Endothelial cell (in vitro differentiated cells): Measurements from ENCODE around the gene DSC1. TPM values are rescaled to one million over a fixed set of nuclear protein-coding genes. Genes with fewer than 3 reads are reported as not detected.

Experiments used
- DNase-seq: peaks from one replicate; pipeline ENCODE4 v3.0.0; 2021; ENCODE audit warnings: low spot score
- H3K27ac Mint-ChIP-seq: one replicate; pipeline ENCODE4 v1.8.0; 2021; ENCODE audit warnings: mixed read lengths, inconsistent platforms; ENCODE audit not compliant: unreplicated experiment
- H3K27me3 Mint-ChIP-seq: one replicate; pipeline ENCODE4 v1.8.0; 2021; ENCODE audit warnings: mild to moderate bottlenecking, moderate library complexity, mixed read lengths, inconsistent platforms; ENCODE audit not compliant: unreplicated experiment
- H3K36me3 Mint-ChIP-seq: one replicate; pipeline ENCODE4 v1.8.0; 2021; ENCODE audit warnings: mild to moderate bottlenecking, low read depth, mixed read lengths, inconsistent platforms; ENCODE audit not compliant: unreplicated experiment
- H3K4me1 Mint-ChIP-seq: one replicate; pipeline ENCODE4 v1.8.0; 2021; ENCODE audit warnings: mild to moderate bottlenecking, mixed read lengths, inconsistent platforms; ENCODE audit not compliant: unreplicated experiment
- H3K4me3 Mint-ChIP-seq: one replicate; pipeline ENCODE4 v1.8.0; 2021; ENCODE audit warnings: mild to moderate bottlenecking, mixed read lengths, inconsistent platforms; ENCODE audit not compliant: unreplicated experiment
- H3K9me3 Mint-ChIP-seq: one replicate; pipeline ENCODE4 v1.8.0; 2021; ENCODE audit warnings: mixed read lengths, inconsistent platforms; ENCODE audit not compliant: unreplicated experiment
- total RNA-seq: library from RNA; stranded (reverse); fragmentation: NEBNext Ultra II Directional; extraction: Animal tissue kit (Norgen Biotek cat#: 25700); gene quantifications from one replicate; pipeline ENCODE4 v1.2.1, GENCODE V29; 2021; ENCODE audit not compliant: unreplicated experiment
- TF ChIP-seq, protein P1 (sequence below): fragments of 200-600 bp; sonication (generic); IDR thresholded peaks from one replicate; pipeline ENCODE4 v1.5.0; 2021; ENCODE audit warnings: antibody characterized with exemption; ENCODE audit not compliant: unreplicated experiment

The DSC1 gene
- total RNA-seq, 1 donor from 2014 or later = not detected

DNA sequence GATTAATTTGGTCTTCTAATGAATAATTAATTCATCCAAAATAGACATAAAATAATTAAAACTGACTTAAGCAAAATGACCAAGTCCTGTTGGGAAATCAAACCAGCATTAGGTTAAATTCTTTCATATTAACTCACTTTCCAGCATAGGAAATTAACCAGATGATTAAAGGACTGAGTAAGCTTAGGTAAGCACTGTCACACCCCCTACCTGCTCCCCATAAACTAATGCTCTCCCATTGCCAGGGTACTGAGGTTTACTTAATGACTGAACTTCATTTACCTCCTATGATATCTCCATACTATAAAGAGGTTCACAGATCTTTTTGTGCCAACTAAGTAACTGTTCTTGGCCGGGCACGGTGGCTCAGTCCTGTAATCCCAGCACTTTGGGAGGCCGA, 74.1 kb downstream of the DSC1 start:
- Mint-ChIP-seq H3K27ac (no peak overlapping the region), H3K9me3 (no peaks in the 10 kb centered on the region), H3K4me1 (no peaks in the 10 kb centered on the region), H3K36me3 (peaks cover 26% of the 10 kb centered on the region), H3K4me3 (no peak overlapping the region), H3K27me3 (peaks cover 2% of the 10 kb centered on the region)
- DNase-seq = no peak
- TF ChIP-seq, protein P1, sequence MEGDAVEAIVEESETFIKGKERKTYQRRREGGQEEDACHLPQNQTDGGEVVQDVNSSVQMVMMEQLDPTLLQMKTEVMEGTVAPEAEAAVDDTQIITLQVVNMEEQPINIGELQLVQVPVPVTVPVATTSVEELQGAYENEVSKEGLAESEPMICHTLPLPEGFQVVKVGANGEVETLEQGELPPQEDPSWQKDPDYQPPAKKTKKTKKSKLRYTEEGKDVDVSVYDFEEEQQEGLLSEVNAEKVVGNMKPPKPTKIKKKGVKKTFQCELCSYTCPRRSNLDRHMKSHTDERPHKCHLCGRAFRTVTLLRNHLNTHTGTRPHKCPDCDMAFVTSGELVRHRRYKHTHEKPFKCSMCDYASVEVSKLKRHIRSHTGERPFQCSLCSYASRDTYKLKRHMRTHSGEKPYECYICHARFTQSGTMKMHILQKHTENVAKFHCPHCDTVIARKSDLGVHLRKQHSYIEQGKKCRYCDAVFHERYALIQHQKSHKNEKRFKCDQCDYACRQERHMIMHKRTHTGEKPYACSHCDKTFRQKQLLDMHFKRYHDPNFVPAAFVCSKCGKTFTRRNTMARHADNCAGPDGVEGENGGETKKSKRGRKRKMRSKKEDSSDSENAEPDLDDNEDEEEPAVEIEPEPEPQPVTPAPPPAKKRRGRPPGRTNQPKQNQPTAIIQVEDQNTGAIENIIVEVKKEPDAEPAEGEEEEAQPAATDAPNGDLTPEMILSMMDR = no peak

DNA sequence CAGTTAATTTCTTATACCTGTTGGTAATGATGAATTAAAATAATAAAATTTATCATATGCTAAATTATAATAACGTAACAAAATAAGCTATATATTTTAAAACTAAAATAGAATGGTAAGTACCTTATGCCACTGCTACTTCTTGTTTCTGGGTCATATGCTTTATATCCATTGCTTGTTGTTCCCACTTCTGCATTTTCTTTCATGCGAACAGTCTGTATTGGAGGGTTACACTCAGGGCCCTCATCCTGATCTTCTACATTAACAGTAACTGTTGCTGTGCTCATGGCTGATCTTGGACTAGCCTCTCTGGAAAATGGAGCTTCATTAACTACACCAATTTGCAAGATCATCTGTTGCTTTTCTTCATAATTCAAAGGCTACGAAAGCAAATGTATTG, 82.7 kb downstream of the DSC1 start:
- Mint-ChIP-seq H3K4me3 (no peak overlapping the region), H3K9me3 (no peaks in the 10 kb centered on the region), H3K4me1 (peaks cover 10% of the 10 kb centered on the region), H3K27me3 (no peaks in the 10 kb centered on the region), H3K36me3 (peaks cover 36% of the 10 kb centered on the region), H3K27ac (no peak overlapping the region)
- TF ChIP-seq, protein P1 = no peak
- no peak for DNase-seq

Other genes with a start within 250 kb of the DSC1 start
- gene DSC3, start 120.1 kb downstream of the DSC1 start, total RNA-seq = 0.87 TPM
- 65.4 TPM for gene DSC2, start 60.4 kb downstream of the DSC1 start, total RNA-seq
- gene DSG1, start 155.3 kb upstream of the DSC1 start, total RNA-seq = not detected
- gene DSG4, start 213.9 kb upstream of the DSC1 start, total RNA-seq = not detected